Measurements from ENCODE around the gene LRRC3C.

GRCh38 chr17:39898088-39898487 is 29.4 kb upstream of the LRRC3C start:
- no peak for TF ChIP-seq CREB5 (CRISPR knock-in tag; IDR thresholded peaks at IDR 0.05; ENCODE audit: low read depth)
- TF ChIP-seq CSRNP3 (CRISPR knock-in tag; IDR thresholded peaks at IDR 0.05) = no peak
- TF ChIP-seq PATZ1 (CRISPR knock-in tag; IDR thresholded peaks at IDR 0.05; ENCODE audit: borderline replicate concordance) = no peak
- no peak for TF ChIP-seq ZC3H10 (CRISPR knock-in tag; IDR thresholded peaks at IDR 0.05)
- TF ChIP-seq ISL1 (CRISPR knock-in tag; IDR thresholded peaks at IDR 0.05) = no peak
- TF ChIP-seq ZNF8 (CRISPR knock-in tag; IDR thresholded peaks at IDR 0.05) = no peak
- no peak for TF ChIP-seq ZFP3 (CRISPR knock-in tag; IDR thresholded peaks at IDR 0.05)
- TF ChIP-seq TSHZ2 (CRISPR knock-in tag; IDR thresholded peaks at IDR 0.05) = no peak
- no peak for TF ChIP-seq ZNF70 (CRISPR knock-in tag; IDR thresholded peaks at IDR 0.05)
- TF ChIP-seq ZNF565 (CRISPR knock-in tag; conservative IDR thresholded peaks at IDR 0.05; ENCODE audit: low read depth) = no peak
- no peak for TF ChIP-seq RARB (CRISPR knock-in tag; IDR thresholded peaks at IDR 0.05)
- TF ChIP-seq TCF4 (CRISPR knock-in tag; IDR thresholded peaks at IDR 0.05; ENCODE audit: borderline replicate concordance) = no peak
- TF ChIP-seq ARNTL (CRISPR knock-in tag; IDR thresholded peaks at IDR 0.05; ENCODE audit: borderline replicate concordance, low read depth) = no peak
